Raji (cell line): Measurements from ENCODE around the gene TENT4A.

Source experiments
- POLR2A ChIP-seq: IDR thresholded peaks from 2 replicates; pipeline ENCODE4 v1.6.1; 2011; ENCODE audit warnings: low read depth, low read length, control low read depth; ENCODE audit not compliant: insufficient read depth

The TENT4A gene

DNA sequence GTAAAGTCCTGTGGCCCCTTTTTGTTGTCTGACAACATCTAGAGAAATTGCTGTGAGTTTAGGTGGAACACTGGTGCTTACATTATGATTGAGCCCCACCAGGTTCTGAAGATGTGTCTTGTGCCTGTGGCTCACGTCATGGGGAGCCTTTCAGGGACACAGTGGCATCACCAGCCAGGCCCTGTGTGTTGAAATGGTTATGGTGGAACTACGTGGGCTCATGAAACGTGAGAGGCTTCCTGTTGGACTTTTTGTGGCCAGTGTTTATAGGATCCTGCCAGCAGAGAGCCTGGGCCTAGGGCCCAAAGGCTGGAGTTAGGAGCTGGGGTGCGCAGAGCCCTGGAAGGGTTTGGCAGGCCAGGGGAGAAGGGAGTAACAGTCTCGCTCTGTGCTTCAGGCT is 46.8 kb downstream of the TENT4A start:
- TF ChIP-seq POLR2A: no peak

DNA sequence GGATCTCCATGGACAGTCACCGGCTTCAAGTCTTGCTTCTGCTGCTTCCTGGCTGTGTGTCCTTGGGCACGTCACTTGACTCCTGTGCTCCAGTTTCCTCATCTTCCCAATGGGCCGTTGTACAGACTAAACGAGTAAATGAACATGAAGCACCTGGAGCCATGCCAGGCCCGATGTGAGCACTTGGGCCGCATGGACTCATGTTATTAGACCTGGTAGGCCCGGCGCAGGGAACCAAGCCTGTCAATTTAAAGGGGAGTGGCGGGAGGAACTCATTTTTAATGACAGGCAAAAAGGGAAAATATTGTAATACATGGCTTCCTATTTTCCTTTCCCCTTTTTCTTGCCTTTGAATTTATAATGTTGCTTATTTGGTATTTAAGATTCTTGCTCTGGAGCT is 47.5 kb downstream of the TENT4A start:
- no peak for TF ChIP-seq POLR2A

DNA sequence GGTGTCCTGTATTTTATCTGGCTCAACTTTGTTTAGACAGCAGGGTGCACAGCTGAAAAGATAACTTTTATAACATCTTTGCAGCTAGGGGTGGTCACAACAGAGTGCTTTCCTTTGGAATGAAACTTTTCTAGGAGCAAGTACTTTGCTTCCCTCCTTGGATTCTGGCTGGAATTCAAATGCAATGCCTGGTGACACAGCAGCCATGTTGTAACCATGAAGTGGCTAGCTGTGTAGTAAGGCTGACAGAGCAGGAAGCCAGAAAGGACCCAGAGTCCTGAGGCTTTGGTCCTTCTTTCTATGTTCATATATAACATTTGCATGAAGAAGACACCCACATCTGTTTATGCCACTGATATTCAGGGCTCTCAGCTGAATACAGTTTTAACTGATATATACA is 48.1 kb downstream of the TENT4A start:
- no peak for TF ChIP-seq POLR2A

DNA sequence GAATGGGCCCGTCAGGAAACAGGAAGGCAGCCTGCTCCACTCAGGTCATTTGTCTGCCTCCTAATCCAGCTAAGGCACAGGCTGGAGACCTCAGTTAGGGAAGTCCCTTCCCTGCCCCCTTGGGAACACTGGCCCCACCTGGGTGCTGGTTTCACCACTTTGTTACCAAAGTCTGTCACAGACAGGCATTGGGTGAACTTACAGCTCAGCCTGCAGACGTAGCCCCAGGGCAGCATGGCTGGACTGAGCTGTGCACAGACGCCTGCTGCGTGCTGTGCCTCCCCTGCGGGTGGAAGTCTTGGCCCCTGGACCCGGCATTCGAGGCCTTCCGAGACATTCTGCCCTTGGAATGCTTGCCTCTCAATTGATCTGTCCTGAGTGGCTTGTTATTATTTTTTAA is 48.9 kb downstream of the TENT4A start:
- TF ChIP-seq POLR2A: no peak

DNA sequence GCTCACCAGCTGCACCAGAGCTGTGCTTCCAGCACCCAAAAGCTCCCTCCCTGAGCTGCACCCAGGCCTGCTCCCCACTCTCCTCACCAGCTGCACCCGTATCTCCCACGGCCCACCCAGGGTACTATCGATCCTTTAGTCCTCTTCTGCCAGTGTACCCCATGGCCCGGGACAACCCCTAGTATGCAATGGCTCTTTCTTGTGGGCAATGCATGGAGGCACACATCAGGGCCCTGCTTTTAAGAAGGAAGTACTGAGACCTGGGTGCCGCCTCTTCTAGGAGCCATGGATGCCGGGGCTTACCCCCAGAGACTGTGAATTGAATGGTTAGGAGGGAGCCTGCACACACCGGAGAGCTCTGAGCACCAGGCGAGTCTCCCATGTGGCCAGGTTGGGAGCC is 49.5 kb downstream of the TENT4A start:
- TF ChIP-seq POLR2A: no peak

DNA sequence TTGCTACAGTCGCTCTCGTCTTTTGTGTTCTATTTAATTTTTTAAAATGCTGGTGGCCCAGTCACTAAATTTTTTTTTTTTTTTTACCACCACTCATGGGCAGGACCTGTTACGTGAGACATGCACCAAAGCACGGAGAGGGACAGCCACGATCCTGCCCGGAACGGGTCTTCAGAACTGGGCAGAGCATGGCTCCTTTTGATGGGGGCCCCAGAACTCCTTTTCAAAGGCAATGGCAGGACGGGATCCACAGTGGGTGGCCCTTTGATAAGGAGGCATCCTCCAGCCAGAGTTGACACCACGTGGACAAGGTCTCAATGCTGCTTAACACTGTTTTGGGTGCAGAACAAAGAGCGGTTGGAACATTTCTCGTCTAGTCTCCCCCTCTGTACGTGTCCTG is 50.0 kb downstream of the TENT4A start:
- TF ChIP-seq POLR2A: no peak

DNA sequence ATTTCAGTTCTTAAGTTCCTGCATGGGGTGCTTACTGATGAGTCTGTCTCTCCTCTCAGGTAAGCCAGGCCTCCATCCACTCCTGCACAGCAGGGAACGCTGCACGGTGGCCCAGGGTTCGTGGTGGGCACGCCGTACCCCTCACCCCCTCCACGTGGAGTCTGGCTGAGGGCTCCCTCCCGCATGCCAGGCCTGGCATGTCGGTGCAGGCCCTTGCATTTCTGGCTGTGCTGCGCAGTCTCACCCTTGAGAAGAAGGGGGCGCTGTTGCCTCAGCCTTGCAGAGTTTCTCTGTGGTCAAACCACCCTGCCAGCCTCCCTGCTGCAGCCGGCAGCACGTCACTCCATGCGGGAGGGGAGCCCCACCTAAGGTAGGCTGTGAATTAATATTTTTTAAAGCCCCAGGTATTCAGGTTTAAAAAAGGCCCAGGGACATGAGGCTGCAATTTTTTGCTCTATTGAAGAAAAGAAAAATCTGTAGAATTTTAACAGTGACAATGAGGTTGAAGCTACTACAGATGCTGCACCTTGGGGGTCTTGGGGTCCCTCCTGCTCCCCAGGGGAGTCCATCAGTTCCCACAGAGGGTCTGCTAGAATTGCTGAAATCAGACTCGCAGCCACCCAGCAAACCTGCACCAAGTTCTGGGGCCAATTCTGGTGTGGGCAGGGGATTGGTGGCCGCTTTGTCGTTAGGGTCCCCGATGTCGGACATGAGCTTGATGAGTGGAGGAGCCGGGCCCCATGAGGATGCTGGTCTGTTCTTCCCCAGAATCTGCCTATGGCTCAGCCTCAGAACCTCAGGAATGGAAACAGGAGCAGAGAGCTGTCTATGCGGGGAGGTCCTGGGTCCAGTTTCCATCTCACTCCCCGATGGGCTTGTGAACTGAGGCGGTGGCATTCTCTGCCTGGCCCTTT is 52.6 kb downstream of the TENT4A start:
- no peak for TF ChIP-seq POLR2A

DNA sequence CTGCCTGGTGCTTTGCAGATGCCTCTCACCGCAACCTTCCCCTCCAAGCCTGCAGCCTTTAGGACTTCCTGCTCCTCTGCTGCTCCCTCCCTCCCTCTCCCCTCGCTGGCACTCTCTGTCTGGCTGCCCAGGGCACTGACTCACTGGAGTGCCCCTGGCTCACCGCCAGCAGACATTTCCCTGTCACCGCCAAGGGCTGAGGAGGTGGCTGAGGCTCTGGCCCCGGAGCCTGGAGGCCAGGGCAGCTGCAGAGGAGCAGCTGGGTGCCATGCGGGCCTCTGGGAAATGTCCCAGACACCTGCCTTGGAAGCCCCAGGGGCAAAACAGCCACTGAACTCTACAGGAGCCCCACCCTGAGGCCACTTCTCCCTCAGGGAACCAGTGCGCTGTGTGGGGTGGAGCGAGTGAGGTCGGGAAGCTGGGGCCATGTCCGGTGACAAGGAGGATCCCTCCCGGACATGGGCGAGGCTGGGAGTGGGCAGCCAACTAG is 53.4 kb downstream of the TENT4A start:
- TF ChIP-seq POLR2A: no peak

DNA sequence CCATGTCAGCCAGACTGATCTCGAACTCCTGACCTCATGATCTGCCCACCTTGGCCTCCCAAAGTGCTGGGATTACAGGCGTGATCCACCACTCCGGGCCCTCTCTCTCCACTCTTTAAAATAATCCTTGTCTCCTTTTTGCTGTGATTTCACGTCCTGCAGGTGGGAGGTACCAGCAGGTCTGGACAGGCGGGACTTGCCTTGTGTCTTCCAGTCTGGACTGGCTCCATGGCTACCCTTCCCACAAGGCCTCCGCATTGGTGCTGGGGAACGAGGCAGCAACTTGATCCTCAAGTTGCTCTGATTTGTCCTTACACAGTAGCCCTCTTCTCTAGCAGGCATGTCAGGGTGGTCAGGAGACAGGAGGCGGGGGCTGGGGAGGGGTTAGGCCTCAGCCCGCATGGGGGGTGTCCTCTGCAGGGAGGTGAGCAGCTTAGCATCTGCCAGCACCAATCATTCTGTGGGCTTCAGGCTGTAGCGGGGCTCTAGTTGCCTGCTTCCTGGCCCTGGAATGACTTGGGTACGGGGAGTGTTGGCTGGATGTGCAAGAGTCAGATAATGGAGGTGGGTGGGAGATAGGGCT is 54.3 kb downstream of the TENT4A start:
- no peak for TF ChIP-seq POLR2A

DNA sequence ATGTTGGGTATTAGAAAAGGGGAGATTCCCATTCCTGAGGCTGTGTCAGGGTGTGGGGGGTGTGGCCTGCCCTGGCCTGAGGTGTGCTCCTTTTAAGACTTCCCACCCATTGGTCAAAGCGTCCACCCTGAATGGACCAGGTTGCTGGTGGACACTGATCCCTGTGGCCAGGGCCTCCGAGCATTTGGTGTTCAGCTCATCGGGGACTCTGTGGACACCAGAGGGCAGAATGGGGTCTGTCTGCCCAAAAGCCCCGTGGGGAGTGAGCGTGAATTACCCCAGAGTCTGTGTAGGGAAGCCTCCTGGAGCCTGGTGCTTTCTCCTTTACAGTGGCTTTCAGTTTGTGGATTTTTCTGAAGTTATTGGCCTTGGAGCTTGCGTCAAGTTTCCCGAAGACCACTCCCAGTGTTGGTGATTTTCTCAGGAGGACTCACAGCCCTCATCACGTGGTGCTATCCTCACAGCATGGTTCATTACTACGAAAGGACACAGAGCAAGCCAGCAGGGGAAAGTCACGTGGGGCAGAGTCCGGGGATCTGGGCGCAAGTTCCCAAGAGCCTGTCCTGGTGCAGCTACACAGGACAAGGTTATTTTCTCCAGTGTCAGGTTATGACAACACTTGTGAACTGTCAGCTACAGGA is 55.5 kb downstream of the TENT4A start:
- no peak for TF ChIP-seq POLR2A

DNA sequence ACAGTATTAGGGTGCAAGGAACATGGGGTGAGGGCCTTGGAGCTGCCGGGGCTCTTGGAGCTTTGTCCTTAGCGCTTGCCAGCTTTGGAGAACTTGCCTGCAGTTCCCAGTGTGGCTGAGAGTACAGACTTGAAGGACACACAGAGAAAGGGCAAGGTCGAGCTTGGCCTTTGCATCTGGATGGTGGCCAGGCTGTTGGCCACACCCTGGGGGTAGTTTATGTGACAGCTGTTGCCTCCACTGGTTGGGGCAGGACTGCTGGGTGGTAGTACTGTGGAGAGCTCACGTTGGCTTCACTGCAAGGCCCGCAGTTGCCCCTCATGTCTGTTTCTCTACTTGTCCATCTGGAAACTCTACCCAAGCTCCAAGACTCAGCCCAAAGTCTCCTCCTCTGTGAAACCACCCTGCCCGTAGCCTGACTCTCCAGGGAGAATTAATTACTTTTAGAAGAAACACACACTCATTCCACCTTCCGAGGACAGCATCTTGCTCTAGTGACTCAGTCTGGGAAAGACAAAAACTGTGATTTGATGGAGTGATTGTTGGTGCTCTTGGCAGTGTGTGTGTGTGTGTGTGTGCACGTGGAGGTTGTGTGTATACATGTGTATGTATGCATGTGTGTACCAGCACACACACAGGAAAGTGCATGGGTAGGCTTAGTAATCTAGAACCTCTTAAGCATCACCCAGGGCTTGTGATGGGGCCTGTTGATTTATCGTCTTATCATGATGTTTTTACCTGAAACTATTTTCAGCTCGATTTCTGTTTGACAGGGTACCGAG is 57.8 kb downstream of the TENT4A start:
- TF ChIP-seq POLR2A: no peak

DNA sequence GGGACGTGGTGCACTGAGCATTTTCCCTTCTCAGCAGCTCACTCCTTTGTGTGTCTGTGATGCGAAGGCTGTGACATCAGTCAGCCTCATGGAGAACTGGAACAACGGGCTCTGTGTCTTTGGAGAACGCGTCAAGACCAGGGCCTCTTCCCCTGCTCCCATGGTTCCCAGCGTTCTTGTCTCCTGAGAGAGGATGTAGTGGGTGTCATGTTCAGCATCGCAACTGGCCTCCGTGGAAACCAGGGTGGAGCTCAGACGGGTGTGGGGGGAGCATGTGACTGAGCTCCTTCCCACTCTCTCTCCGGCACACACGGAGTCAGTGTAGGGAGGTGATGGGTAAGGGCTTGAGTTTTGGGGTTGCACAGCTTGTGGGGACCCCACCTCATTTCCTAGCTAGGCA is 59.7 kb downstream of the TENT4A start:
- TF ChIP-seq POLR2A: no peak

DNA sequence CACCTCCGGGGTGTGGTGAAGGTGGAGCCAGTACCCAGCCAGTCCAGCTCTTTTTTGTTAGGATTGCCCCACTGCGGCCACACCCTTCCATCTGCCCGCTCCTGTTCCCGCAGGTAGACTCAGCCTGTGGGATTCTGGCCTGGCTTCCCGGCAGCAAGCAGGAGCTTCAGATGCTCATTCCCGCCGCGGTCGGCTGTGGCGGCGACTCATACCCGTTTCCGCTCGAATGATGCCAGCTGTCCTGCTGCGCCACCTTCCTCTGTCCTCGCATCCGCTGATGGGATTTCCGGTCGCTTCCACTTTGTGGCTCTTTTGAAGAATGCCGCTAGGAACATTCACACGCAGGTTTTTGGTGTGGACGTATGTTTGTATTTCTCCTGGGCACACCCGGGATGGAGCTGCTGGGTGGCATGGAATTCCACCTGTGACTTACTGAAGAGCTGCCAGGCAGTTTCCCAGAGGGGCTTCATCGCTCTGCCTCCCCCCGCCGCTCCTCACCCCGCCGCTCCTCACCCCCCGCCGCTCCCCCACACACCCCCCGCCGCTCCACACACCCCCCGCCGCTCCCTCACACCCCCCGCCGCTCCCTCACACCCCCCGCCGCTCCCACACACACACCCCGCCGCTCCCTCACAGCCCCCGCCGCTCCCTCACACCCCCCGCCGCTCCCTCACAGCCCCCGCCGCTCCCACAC is 60.3 kb downstream of the TENT4A start:
- no peak for TF ChIP-seq POLR2A

DNA sequence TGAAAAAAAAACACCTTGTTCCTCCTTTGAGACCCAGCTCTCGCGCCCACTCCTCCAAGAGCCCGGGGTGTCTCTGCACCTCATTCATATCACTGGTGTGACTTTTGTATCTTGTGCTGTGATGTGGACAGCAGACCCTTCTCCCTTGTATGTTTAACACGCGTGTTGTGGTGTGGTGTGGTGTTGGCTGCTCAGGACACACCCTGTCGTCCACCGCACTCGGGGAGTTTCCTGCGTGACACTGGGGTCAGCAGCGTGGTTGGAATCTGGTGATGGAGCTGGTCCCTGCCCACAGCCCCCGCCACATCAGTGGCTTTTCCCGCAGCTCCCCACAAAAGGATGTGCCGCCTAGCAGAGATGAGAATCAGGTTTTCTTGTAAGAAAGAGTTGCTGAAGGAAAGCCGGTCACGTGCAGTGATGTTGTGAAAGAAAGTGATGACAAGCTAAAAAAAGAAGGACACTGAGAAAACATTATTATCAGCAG is 61.5 kb downstream of the TENT4A start:
- TF ChIP-seq POLR2A: no peak
